NCI-H1417 treated with DMSO at 0.1 percent for 48 hours (cell line): Measurements from ENCODE around the gene PRM3.

Experiments
- DNase-seq: peaks from one replicate; lab custom pipeline; 2025; lab: John Stamatoyannopoulos, UW

The PRM3 gene

GRCh38 chr16:11272921-11273720 lies at the start of gene PRM3:
TSS of gene PRM3 (minus strand) at chr16:11273629. CDS start at chr16:11273595, 34 bp downstream.
- no peak for DNase-seq

GRCh38 chr16:11322823-11323222 lies 49.4 kb upstream of the PRM3 start:
- no peak for DNase-seq

- no peak for DNase-seq
Measured at GRCh38 chr16:11321662-11322061, 48.2 kb upstream of the PRM3 start.

GRCh38 chr16:11320170-11320569 lies 46.7 kb upstream of the PRM3 start:
- DNase-seq: no peak

GRCh38 chr16:11319529-11320146 lies 46.2 kb upstream of the PRM3 start:
- no peak for DNase-seq

GRCh38 chr16:11318817-11319216 lies 45.4 kb upstream of the PRM3 start:
- DNase-seq: no peak

GRCh38 chr16:11316331-11317015 lies 43.0 kb upstream of the PRM3 start:
- DNase-seq: no peak

GRCh38 chr16:11315510-11315909 lies 42.1 kb upstream of the PRM3 start:
- no peak for DNase-seq

- DNase-seq: no peak
Measured at GRCh38 chr16:11314309-11314894, 41.0 kb upstream of the PRM3 start.

- no peak for DNase-seq
Measured at GRCh38 chr16:11313493-11314308, 40.3 kb upstream of the PRM3 start.

- no peak for DNase-seq
Measured at GRCh38 chr16:11312718-11313492, 39.5 kb upstream of the PRM3 start.

- no peak for DNase-seq
Measured at GRCh38 chr16:11310997-11311561, 37.6 kb upstream of the PRM3 start.

GRCh38 chr16:11310634-11310977 lies 37.2 kb upstream of the PRM3 start:
- DNase-seq: no peak

- DNase-seq: no peak
Measured at GRCh38 chr16:11309895-11310633, 36.6 kb upstream of the PRM3 start.

- no peak for DNase-seq
Measured at GRCh38 chr16:11308493-11309283, 35.3 kb upstream of the PRM3 start.

GRCh38 chr16:11307639-11308492 lies 34.4 kb upstream of the PRM3 start:
- no peak for DNase-seq

GRCh38 chr16:11306997-11307638 lies 33.7 kb upstream of the PRM3 start:
- DNase-seq: no peak

- no peak for DNase-seq
Measured at GRCh38 chr16:11306381-11306780, 33.0 kb upstream of the PRM3 start.
